Keratinocyte (primary cell): ENCODE results near the gene SND1. TPM values are rescaled to one million over a fixed set of nuclear protein-coding genes. Genes with fewer than 3 reads are reported as not detected.
A peak's percentile ranks its signal among the peaks of the same experiment; 100 is the strongest.

Experiments
- DNase-seq: peaks from one replicate; pipeline ENCODE4 v3.0.0-alpha.2; 2011; ENCODE audit warnings: low read depth, missing footprints, low spot score
- FAIRE-seq: peaks from 2 replicates; lab custom pipeline; 2011; peaks lifted over from hg19 to GRCh38; lab: Jason Lieb, UNC
- H2AFZ ChIP-seq: 2 replicates; pipeline ENCODE4 v1.6.0; 2012; ENCODE audit warnings: low read length, control low read depth, inconsistent platforms; ENCODE audit not compliant: control insufficient read depth
- H3K27ac ChIP-seq: 2 replicates; pipeline ENCODE4 v1.5.1; 2011; ENCODE audit warnings: low read length; ENCODE audit not compliant: control insufficient read depth, insufficient read depth
- H3K27me3 ChIP-seq: 3 replicates; pipeline ENCODE4 v1.6.0; 2011; ENCODE audit warnings: low read length; ENCODE audit not compliant: control insufficient read depth, insufficient read depth; ENCODE audit errors: extremely low read depth
- H3K36me3 ChIP-seq, 2 experiments: 2 replicates in 1 of 2; 3 replicates in 1 of 2; pipeline ENCODE4 v1.5.1; 2011; ENCODE audit warnings: low read length in 2 of 2, mild to moderate bottlenecking in 1 of 2; ENCODE audit not compliant: control insufficient read depth in 2 of 2, insufficient read depth in 2 of 2; ENCODE audit errors: extremely low read depth in 1 of 2
- H3K4me1 ChIP-seq: 3 replicates; pipeline ENCODE4 v1.5.1; 2011; ENCODE audit warnings: low read length; ENCODE audit not compliant: control insufficient read depth, insufficient read depth; ENCODE audit errors: extremely low read depth
- H3K4me2 ChIP-seq: 3 replicates; pipeline ENCODE4 v1.6.0; 2011; ENCODE audit warnings: low read depth, low read length; ENCODE audit not compliant: control insufficient read depth, insufficient read depth; ENCODE audit errors: extremely low read depth
- H3K4me3 ChIP-seq, 3 experiments: fragments of 200-600 bp in 1 of 3; sonication (generic) in 1 of 3; 2 replicates in 2 of 3; 3 replicates in 1 of 3; pipeline ENCODE4 v1.5.1; 2011 to 2016; ENCODE audit warnings: low read length in 3 of 3, mild to moderate bottlenecking in 3 of 3, control low read depth in 2 of 3, inconsistent platforms in 1 of 3, low read depth in 1 of 3, mixed read lengths in 1 of 3, mixed run types in 1 of 3, moderate library complexity in 1 of 3; ENCODE audit not compliant: control insufficient read depth in 2 of 3, insufficient read depth in 2 of 3; ENCODE audit errors: extremely low read depth in 1 of 3
- H3K79me2 ChIP-seq: 2 replicates; pipeline ENCODE4 v1.6.0; 2012; ENCODE audit warnings: low read length; ENCODE audit not compliant: control insufficient read depth, insufficient read depth
- H3K9ac ChIP-seq: 3 replicates; pipeline ENCODE4 v1.6.0; 2011; ENCODE audit warnings: low read length; ENCODE audit not compliant: control insufficient read depth, insufficient read depth; ENCODE audit errors: extremely low read depth
- H3K9me1 ChIP-seq: 3 replicates; pipeline ENCODE4 v1.6.0; 2011; ENCODE audit warnings: low read length; ENCODE audit not compliant: control insufficient read depth, insufficient read depth; ENCODE audit errors: extremely low read depth
- H3K9me3 ChIP-seq: 2 replicates; pipeline ENCODE4 v1.5.1; 2012; ENCODE audit warnings: low read depth, low read length; ENCODE audit not compliant: control insufficient read depth
- H4K20me1 ChIP-seq: 3 replicates; pipeline ENCODE4 v1.6.0; 2011; ENCODE audit warnings: low read length; ENCODE audit not compliant: control insufficient read depth, insufficient read depth; ENCODE audit errors: extremely low read depth
- CTCF ChIP-seq, 3 experiments: IDR thresholded peaks in 1 of 3; conservative IDR thresholded peaks in 1 of 3; optimal IDR thresholded peaks in 1 of 3; 2 replicates in 2 of 3; 3 replicates in 1 of 3; pipeline versions ENCODE3 to v1.5.1; 2011; ENCODE audit warnings: low read length in 3 of 3, mild to moderate bottlenecking in 3 of 3, moderate library complexity in 2 of 3, control low read depth in 1 of 3, inconsistent platforms in 1 of 3; ENCODE audit not compliant: insufficient read depth in 2 of 3; ENCODE audit errors: extremely low read depth in 1 of 3
- EZH2 ChIP-seq: IDR thresholded peaks from one replicate; pipeline ENCODE4 v1.6.1; 2012; ENCODE audit warnings: inconsistent platforms, mild to moderate bottlenecking, low read length, moderate library complexity
- dilution Hi-C: fragments of 300-500 bp; cut with MboI; formaldehyde crosslinking; loops from one replicate; pipeline ENCODE4 v1.7.0; 2020; ENCODE audit warnings: low sequenced_read_pairs; ENCODE audit not compliant: extremely low pct_ligation_motif_present
- polyA plus RNA-seq, 5 experiments: library from polyadenylated mRNA; depleted of rRNA in 3 of 5; stranded (reverse) in 3 of 5; stranded (forward) in 1 of 5; unstranded in 1 of 5; fragments of >200 nt; gene quantifications; 1 replicate in 1 of 5; 2 replicates in 3 of 5; 3 replicates in 1 of 5; pipeline versions ENCODE4 v1.2.1 to v1.2.3, GENCODE V29; 2011 to 2012; ENCODE audit warnings: missing spikeins in 2 of 5, low read depth in 1 of 5, low replicate concordance in 1 of 5

The SND1 gene
- polyA plus RNA-seq, 1 donor (not counting 4 experiments of a cell fraction or from before 2014, with no cell fraction given) = 140 TPM

- Histone ChIP-seq H4K20me1 (no peaks in the 10 kb centered on the region), H3K36me3 (no peaks in the 10 kb centered on the region), H3K27me3 (peaks cover 3% of the 10 kb centered on the region), H3K9me3 (no peaks in the 10 kb centered on the region), H3K9ac (no peak overlapping the region), H3K4me2 (no peak overlapping the region), H3K27ac (no peak overlapping the region), H2AFZ (no peak overlapping the region), H3K4me1 (no peaks in the 10 kb centered on the region), H3K9me1 (no peaks in the 10 kb centered on the region), H3K79me2 (no peaks in the 10 kb centered on the region), H3K4me3 (no peak overlapping the region)
- DNase-seq (no peak), FAIRE-seq (no peak)
- dilution Hi-C loops = no loop called here
- TF ChIP-seq CTCF (optimal IDR thresholded peaks at IDR 0.05 in 1 of 3, IDR thresholded peaks at IDR 0.05 in 1 of 3, conservative IDR thresholded peaks at IDR 0.05 in 1 of 3; ENCODE audit: extremely low read depth in 1 of 3, insufficient read depth in 2 of 3, low read length in 3 of 3) (peak in 1 of 3 experiments; percentile 22), EZH2 (no peak)
Measured at GRCh38 chr7:127628445-127628844, 23.5 kb upstream of the SND1 start.

- Histone ChIP-seq H4K20me1 (no peaks in the 10 kb centered on the region), H3K27me3 (peaks cover 3% of the 10 kb centered on the region), H3K9me1 (no peaks in the 10 kb centered on the region), H3K4me1 (no peaks in the 10 kb centered on the region), H3K79me2 (no peaks in the 10 kb centered on the region), H3K9me3 (no peaks in the 10 kb centered on the region), H3K27ac (no peak overlapping the region), H3K4me2 (no peak overlapping the region), H3K36me3 (no peaks in the 10 kb centered on the region), H2AFZ (peak overlapping the region; percentile 23), H3K4me3 (no peak overlapping the region), H3K9ac (no peak overlapping the region)
- FAIRE-seq = no peak
- dilution Hi-C loops = no loop called here
- TF ChIP-seq CTCF (optimal IDR thresholded peaks at IDR 0.05 in 1 of 3, IDR thresholded peaks at IDR 0.05 in 1 of 3, conservative IDR thresholded peaks at IDR 0.05 in 1 of 3; ENCODE audit: extremely low read depth in 1 of 3, insufficient read depth in 2 of 3, low read length in 3 of 3) (peak; percentile 46 to 68 (median 46)), EZH2 (no peak)
- DNase-seq = no peak
Measured at GRCh38 chr7:127629268-127629854, 22.6 kb upstream of the SND1 start.
